Measurements from ENCODE around the gene TADA3. TPM values are rescaled to one million over a fixed set of nuclear protein-coding genes. Genes with fewer than 3 reads are reported as not detected.

Gene TADA3
- total and polyA plus RNA-seq, 2 experiments from 2014 or later: 97.2 to 137 TPM

- Histone ChIP-seq H3K4me3 (no peak overlapping the region), H3K9me3 (ENCODE audit: low read depth) (no peaks in the 10 kb centered on the region), H3K36me3 (no peaks in the 10 kb centered on the region), H3K4me1 (ENCODE audit: low read depth) (no peaks in the 10 kb centered on the region), H3K27me3 (no peaks in the 10 kb centered on the region), H3K27ac (no peak overlapping the region)
- no peak for DNase-seq (ENCODE audit: low read depth in 1 of 2, low spot score in 1 of 2)
- no peak for TF ChIP-seq CTCF (IDR thresholded peaks at IDR 0.05; ENCODE audit: low read depth, low read length)
Observed at GRCh38 chr3:9765865-9766264, 26.4 kb downstream of the TADA3 start.

DNA sequence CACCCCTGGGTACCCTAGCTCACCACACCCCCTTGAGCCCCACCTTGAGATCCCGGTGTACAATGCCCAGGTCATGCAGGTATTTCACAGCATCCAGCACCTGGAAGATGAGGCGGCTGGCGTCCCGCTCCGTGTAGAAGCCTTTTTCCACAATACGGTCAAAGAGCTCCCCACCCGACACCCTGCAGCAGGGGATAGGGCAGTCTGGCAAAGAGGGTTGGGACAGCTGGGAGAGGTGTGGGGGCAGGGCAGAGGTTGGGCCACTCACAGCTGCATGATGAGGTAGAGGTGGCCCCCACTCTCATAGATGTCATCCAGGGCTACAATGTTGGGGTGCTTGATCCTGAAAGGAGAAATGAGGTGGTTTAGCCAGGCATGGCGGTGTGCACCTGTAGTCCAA, 29.4 kb downstream of the TADA3 start:
- Histone ChIP-seq H3K27me3 (no peaks in the 10 kb centered on the region), H3K27ac (no peak overlapping the region), H3K4me3 (no peak overlapping the region), H3K36me3 (no peaks in the 10 kb centered on the region), H3K4me1 (ENCODE audit: low read depth) (no peaks in the 10 kb centered on the region), H3K9me3 (ENCODE audit: low read depth) (no peaks in the 10 kb centered on the region)
- no peak for DNase-seq (ENCODE audit: low read depth in 1 of 2, low spot score in 1 of 2)
- no peak for TF ChIP-seq CTCF (IDR thresholded peaks at IDR 0.05; ENCODE audit: low read depth, low read length)

- H3K27ac ChIP-seq: no peak overlapping the region
- DNase-seq (ENCODE audit: low read depth in 1 of 2, low spot score in 1 of 2): no peak
- H3K36me3 ChIP-seq: no peaks in the 10 kb centered on the region
- H3K9me3 ChIP-seq (ENCODE audit: low read depth): no peaks in the 10 kb centered on the region
- H3K4me1 ChIP-seq (ENCODE audit: low read depth): no peaks in the 10 kb centered on the region
- TF ChIP-seq CTCF (IDR thresholded peaks at IDR 0.05; ENCODE audit: low read depth, low read length): no peak
- H3K27me3 ChIP-seq: no peaks in the 10 kb centered on the region
- no peak overlapping the region for H3K4me3 ChIP-seq
Observed at GRCh38 chr3:9761919-9762318, 30.4 kb downstream of the TADA3 start.

- Histone ChIP-seq H3K4me1 (ENCODE audit: low read depth) (no peaks in the 10 kb centered on the region), H3K36me3 (peaks cover 7% of the 10 kb centered on the region), H3K4me3 (no peak overlapping the region), H3K27me3 (no peaks in the 10 kb centered on the region), H3K9me3 (ENCODE audit: low read depth) (no peaks in the 10 kb centered on the region), H3K27ac (no peak overlapping the region)
- no peak for TF ChIP-seq CTCF (IDR thresholded peaks at IDR 0.05; ENCODE audit: low read depth, low read length)
- DNase-seq (ENCODE audit: low read depth in 1 of 2, low spot score in 1 of 2): no peak
Observed at GRCh38 chr3:9760779-9761505, 31.3 kb downstream of the TADA3 start.

- Histone ChIP-seq H3K4me1 (ENCODE audit: low read depth) (no peaks in the 10 kb centered on the region), H3K36me3 (peaks cover 13% of the 10 kb centered on the region), H3K4me3 (no peak overlapping the region), H3K27ac (no peak overlapping the region), H3K27me3 (no peaks in the 10 kb centered on the region), H3K9me3 (ENCODE audit: low read depth) (no peaks in the 10 kb centered on the region)
- no peak for DNase-seq (ENCODE audit: low read depth in 1 of 2, low spot score in 1 of 2)
- no peak for TF ChIP-seq CTCF (IDR thresholded peaks at IDR 0.05; ENCODE audit: low read depth, low read length)
Observed at GRCh38 chr3:9757427-9757826, 34.8 kb downstream of the TADA3 start.

All from cardiac muscle cell (in vitro differentiated cells and primary cell).